Mucosa of stomach (tissue), 1 donor: ENCODE results near the gene PRKG1.

Source experiments
- H3K27me3 ChIP-seq: one replicate; pipeline ENCODE4 v1.7.0; 2013; ENCODE audit warnings: mild to moderate bottlenecking, low read length; ENCODE audit not compliant: control insufficient read depth, insufficient read depth
- H3K36me3 ChIP-seq: one replicate; pipeline ENCODE4 v1.7.0; 2013; ENCODE audit warnings: low read length; ENCODE audit not compliant: control insufficient read depth, insufficient read depth
- H3K4me1 ChIP-seq: one replicate; pipeline ENCODE4 v1.7.0; 2013; ENCODE audit warnings: mild to moderate bottlenecking, low read length; ENCODE audit not compliant: control insufficient read depth, insufficient read depth
- H3K4me3 ChIP-seq: one replicate; pipeline ENCODE4 v1.7.0; 2013; ENCODE audit warnings: low read length
- H3K9ac ChIP-seq: one replicate; pipeline ENCODE4 v1.7.0; 2013; ENCODE audit warnings: mild to moderate bottlenecking, low read length, moderate library complexity
- H3K9me3 ChIP-seq: one replicate; pipeline ENCODE4 v1.7.0; 2013; ENCODE audit warnings: mild to moderate bottlenecking, low read length, moderate library complexity; ENCODE audit not compliant: control insufficient read depth
- donor health status: Pancreatic carcinoma.

Gene PRKG1

GRCh38 chr10:51308116-51308515, 233.8 kb downstream of the PRKG1 start:
- no peaks in the 10 kb centered on the region for H3K27me3 ChIP-seq
- H3K9me3 ChIP-seq, result no peaks in the 10 kb centered on the region
- H3K4me3 ChIP-seq, result no peak overlapping the region
- H3K36me3 ChIP-seq, result no peaks in the 10 kb centered on the region
- H3K9ac ChIP-seq, result no peak overlapping the region
- no peaks in the 10 kb centered on the region for H3K4me1 ChIP-seq

GRCh38 chr10:51311228-51311627, 236.9 kb downstream of the PRKG1 start:
- Histone ChIP-seq H3K4me3 (no peak overlapping the region), H3K4me1 (no peaks in the 10 kb centered on the region), H3K27me3 (no peaks in the 10 kb centered on the region), H3K36me3 (no peaks in the 10 kb centered on the region), H3K9ac (no peak overlapping the region), H3K9me3 (no peaks in the 10 kb centered on the region)

DNA sequence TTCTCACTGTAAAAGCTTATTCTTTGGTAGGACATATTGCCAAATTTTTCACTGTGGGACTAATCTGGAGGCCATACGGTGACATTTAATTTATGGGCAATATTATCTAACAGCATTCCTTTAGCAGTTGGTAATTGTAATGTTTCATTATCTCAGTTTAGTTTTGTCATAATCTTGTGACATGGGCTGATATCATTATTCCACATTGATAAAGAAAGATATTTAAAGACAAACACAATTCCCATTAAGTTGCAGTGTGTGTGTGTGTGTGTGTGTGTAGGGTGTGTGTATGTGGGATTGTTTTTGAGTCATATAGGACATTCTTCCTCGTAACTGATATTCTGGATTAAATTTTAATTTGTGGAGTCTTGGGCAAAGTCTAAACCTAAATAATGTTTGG, 238.5 kb downstream of the PRKG1 start:
- Histone ChIP-seq H3K4me1 (no peaks in the 10 kb centered on the region), H3K9ac (no peak overlapping the region), H3K36me3 (no peaks in the 10 kb centered on the region), H3K9me3 (no peaks in the 10 kb centered on the region), H3K4me3 (no peak overlapping the region), H3K27me3 (no peaks in the 10 kb centered on the region)

- Histone ChIP-seq H3K4me1 (no peaks in the 10 kb centered on the region), H3K9ac (no peak overlapping the region), H3K27me3 (no peaks in the 10 kb centered on the region), H3K36me3 (no peaks in the 10 kb centered on the region), H3K4me3 (no peak overlapping the region), H3K9me3 (no peaks in the 10 kb centered on the region)
These were observed 239.0 kb downstream of the PRKG1 start for GRCh38 chr10:51313251-51313650.

DNA sequence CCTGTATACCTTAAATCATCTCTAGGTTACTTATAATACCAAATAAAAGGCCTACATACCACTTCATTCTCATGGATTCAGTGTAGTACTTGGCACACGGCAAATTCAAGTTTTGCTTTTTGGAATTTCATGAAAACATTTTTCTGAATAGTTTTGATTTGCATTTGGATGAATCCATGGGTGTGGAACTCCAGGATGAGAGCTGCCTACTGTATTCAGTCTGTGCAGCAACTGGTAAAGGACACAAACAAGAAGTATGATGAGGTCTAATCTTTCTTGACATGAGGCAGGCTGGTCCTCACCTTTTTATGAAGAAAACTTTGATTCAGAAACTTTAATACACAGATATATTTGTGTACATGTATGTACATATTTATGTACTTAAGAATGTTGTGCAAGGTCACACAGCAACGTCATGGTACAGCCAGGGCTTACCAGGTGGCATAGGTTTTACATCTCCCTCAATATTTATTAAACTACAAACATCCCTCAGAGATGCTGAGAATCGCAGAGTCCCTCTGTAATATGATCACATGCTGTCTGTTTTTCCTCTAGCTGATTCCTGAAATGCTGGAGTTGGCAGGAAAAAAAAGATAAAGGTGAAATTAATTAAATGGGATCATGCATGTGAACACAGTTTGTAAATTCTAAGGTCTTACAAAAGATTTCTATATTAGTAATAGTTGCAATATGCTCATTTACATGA, 239.6 kb downstream of the PRKG1 start:
- H3K27me3 ChIP-seq, result no peaks in the 10 kb centered on the region
- no peaks in the 10 kb centered on the region for H3K36me3 ChIP-seq
- H3K9ac ChIP-seq, result no peak overlapping the region
- H3K9me3 ChIP-seq, result no peaks in the 10 kb centered on the region
- no peak overlapping the region for H3K4me3 ChIP-seq
- no peaks in the 10 kb centered on the region for H3K4me1 ChIP-seq

- H3K4me1 ChIP-seq, result no peaks in the 10 kb centered on the region
- H3K9ac ChIP-seq, result no peak overlapping the region
- no peaks in the 10 kb centered on the region for H3K27me3 ChIP-seq
- H3K4me3 ChIP-seq, result no peak overlapping the region
- H3K9me3 ChIP-seq, result no peaks in the 10 kb centered on the region
- no peaks in the 10 kb centered on the region for H3K36me3 ChIP-seq
These were observed 240.2 kb downstream of the PRKG1 start for GRCh38 chr10:51314481-51314880.

DNA sequence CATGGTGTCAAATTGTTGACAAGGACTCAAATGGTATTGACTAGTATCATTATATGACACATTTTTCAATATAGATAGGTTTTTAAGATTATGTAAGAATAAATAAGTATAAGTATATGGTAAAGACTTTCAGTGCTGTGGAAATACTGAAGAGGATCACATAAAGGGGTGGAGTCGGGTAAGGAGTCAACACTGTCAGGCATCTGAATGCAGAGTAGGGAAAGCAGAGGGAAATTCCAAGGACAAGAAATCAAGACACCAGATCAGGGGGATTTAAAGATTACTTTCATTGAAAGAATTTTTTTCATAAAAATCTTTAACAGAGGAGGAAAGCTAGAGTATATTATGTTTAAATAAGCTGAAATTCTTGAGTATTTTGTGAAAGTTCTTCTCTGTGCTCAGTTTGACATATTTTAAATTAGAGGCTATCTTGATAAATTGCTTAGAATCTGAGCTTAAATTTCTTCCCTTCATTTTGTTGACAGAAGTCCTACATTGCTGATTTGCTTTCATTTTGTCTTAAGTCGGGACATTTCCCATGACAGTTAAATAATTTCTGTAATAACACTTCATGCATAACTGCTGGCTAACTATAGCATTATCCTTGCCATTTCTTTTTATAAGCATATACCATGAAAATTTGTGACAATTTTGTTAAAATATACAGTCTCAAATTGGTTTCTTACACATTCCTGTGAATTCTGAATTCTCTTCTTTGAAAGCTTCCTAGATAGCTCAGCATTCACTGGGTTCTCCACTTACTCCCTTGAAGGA, 244.3 kb downstream of the PRKG1 start:
- no peak overlapping the region for H3K9ac ChIP-seq
- H3K4me3 ChIP-seq, result no peak overlapping the region
- H3K36me3 ChIP-seq, result no peaks in the 10 kb centered on the region
- H3K27me3 ChIP-seq, result no peaks in the 10 kb centered on the region
- H3K9me3 ChIP-seq, result no peaks in the 10 kb centered on the region
- no peaks in the 10 kb centered on the region for H3K4me1 ChIP-seq

DNA sequence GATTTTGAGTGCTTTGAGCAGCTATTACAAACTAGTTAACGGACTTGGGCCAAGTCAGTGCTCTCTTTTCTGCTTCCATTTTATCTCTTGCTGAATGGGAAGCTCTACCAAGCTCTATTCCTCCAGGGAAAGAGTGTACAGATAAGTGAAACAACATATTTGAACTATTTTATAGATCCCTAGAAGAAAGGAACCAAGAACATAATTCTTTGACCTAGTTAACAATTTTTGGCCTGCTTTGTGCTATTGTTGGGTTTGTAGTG, 244.8 kb downstream of the PRKG1 start:
- H3K4me3 ChIP-seq, result no peak overlapping the region
- H3K9me3 ChIP-seq, result no peaks in the 10 kb centered on the region
- no peaks in the 10 kb centered on the region for H3K4me1 ChIP-seq
- H3K36me3 ChIP-seq, result no peaks in the 10 kb centered on the region
- H3K9ac ChIP-seq, result no peak overlapping the region
- no peaks in the 10 kb centered on the region for H3K27me3 ChIP-seq

DNA sequence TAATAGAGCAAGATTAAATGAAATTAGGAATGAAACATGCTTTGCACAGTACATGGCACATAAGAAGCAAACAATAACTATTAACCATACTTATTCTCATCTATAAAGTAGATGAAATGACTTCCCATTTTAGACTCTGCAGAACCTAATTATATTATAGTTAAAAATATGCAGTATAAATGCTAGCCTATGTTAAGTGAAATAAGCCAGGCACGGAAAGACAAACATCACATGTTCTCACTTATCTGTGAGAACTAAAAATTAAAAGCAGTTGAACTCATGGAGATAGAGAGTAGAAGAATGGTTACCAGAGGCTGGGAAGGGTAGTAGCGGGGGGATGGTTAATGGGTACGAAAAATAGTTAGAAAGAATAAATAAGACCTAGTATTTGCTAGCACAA, 247.0 kb downstream of the PRKG1 start:
- H3K4me3 ChIP-seq, result no peak overlapping the region
- no peaks in the 10 kb centered on the region for H3K36me3 ChIP-seq
- no peak overlapping the region for H3K9ac ChIP-seq
- no peaks in the 10 kb centered on the region for H3K27me3 ChIP-seq
- no peaks in the 10 kb centered on the region for H3K9me3 ChIP-seq
- no peaks in the 10 kb centered on the region for H3K4me1 ChIP-seq

GRCh38 chr10:51321980-51322379, 247.7 kb downstream of the PRKG1 start:
- no peaks in the 10 kb centered on the region for H3K36me3 ChIP-seq
- no peaks in the 10 kb centered on the region for H3K9me3 ChIP-seq
- no peak overlapping the region for H3K4me3 ChIP-seq
- H3K9ac ChIP-seq, result no peak overlapping the region
- no peaks in the 10 kb centered on the region for H3K27me3 ChIP-seq
- no peaks in the 10 kb centered on the region for H3K4me1 ChIP-seq

GRCh38 chr10:51325649-51326048, 251.4 kb downstream of the PRKG1 start:
- Histone ChIP-seq H3K4me3 (no peak overlapping the region), H3K27me3 (no peaks in the 10 kb centered on the region), H3K9me3 (no peaks in the 10 kb centered on the region), H3K4me1 (no peaks in the 10 kb centered on the region), H3K36me3 (no peaks in the 10 kb centered on the region), H3K9ac (no peak overlapping the region)

GRCh38 chr10:51326174-51326573, 251.9 kb downstream of the PRKG1 start:
- Histone ChIP-seq H3K4me3 (no peak overlapping the region), H3K9me3 (no peaks in the 10 kb centered on the region), H3K9ac (no peak overlapping the region), H3K27me3 (no peaks in the 10 kb centered on the region), H3K4me1 (no peaks in the 10 kb centered on the region), H3K36me3 (no peaks in the 10 kb centered on the region)
